CD14-positive monocyte (primary cell): Measurements from ENCODE around the gene AFF2. TPM values are rescaled to one million over a fixed set of nuclear protein-coding genes. Genes with fewer than 3 reads are reported as not detected.

Experiments
- DNase-seq, 3 donors: peaks; one replicate each; pipeline ENCODE4 v3.0.0-alpha.2; 2011 to 2022
- H2AFZ ChIP-seq: 2 replicates; pipeline ENCODE4 v1.6.0; 2012; ENCODE audit warnings: mild to moderate bottlenecking, low read depth, low read length, inconsistent platforms; ENCODE audit not compliant: insufficient read depth, poor library complexity, severe bottlenecking
- H3K27ac ChIP-seq, 2 donors: 1 replicate in 1 of 2; 2 replicates in 1 of 2; pipeline ENCODE4 v1.5.1; 2012 to 2013; ENCODE audit warnings: low read length in 2 of 2, control low read depth in 1 of 2, inconsistent platforms in 1 of 2, low read depth in 1 of 2, mild to moderate bottlenecking in 1 of 2
- H3K27me3 ChIP-seq, 2 donors: one replicate each; pipeline versions ENCODE4 v1.6.0 to v1.6.1; 2011 to 2013; ENCODE audit warnings: low read length in 2 of 2; ENCODE audit not compliant: control insufficient read depth in 2 of 2, insufficient read depth in 2 of 2
- H3K36me3 ChIP-seq, 2 donors: replicated peaks in 1 of 2; 1 replicate in 1 of 2; 2 replicates in 1 of 2; pipeline versions ENCODE4 v1.5.1 to v1.6.1; 2012 to 2013; ENCODE audit warnings: low read length in 2 of 2, control low read depth in 1 of 2, inconsistent platforms in 1 of 2, mild to moderate bottlenecking in 1 of 2; ENCODE audit not compliant: insufficient read depth in 2 of 2, control insufficient read depth in 1 of 2
- H3K4me1 ChIP-seq, 2 donors: 1 replicate in 1 of 2; 2 replicates in 1 of 2; pipeline versions ENCODE4 v1.5.1 to v1.6.1; 2012 to 2013; ENCODE audit warnings: low read length in 2 of 2, control low read depth in 1 of 2, inconsistent platforms in 1 of 2, mild to moderate bottlenecking in 1 of 2, moderate library complexity in 1 of 2; ENCODE audit not compliant: insufficient read depth in 2 of 2, control insufficient read depth in 1 of 2
- H3K4me2 ChIP-seq: replicated peaks from 2 replicates; pipeline ENCODE3; 2012; ENCODE audit warnings: low read length, moderate library complexity, mild to moderate bottlenecking; ENCODE audit not compliant: poor library complexity, severe bottlenecking; ENCODE audit errors: extremely low read depth
- H3K4me3 ChIP-seq, 3 experiments: fragments of 200-600 bp in 1 of 3; sonication (generic) in 1 of 3; replicated peaks in 1 of 3; 1 replicate in 2 of 3; 2 replicates in 1 of 3; pipeline ENCODE4 v1.5.1; 2011 to 2013; ENCODE audit warnings: low read length in 3 of 3, mild to moderate bottlenecking in 3 of 3, control low read depth in 2 of 3, low read depth in 2 of 3, inconsistent platforms in 1 of 3, moderate library complexity in 1 of 3
- H3K79me2 ChIP-seq: 2 replicates; pipeline ENCODE4 v1.6.0; 2012; ENCODE audit warnings: mild to moderate bottlenecking, control low read depth, inconsistent platforms, low read length, moderate library complexity; ENCODE audit not compliant: insufficient read depth
- H3K9ac ChIP-seq: 2 replicates; pipeline ENCODE4 v1.6.0; 2017; ENCODE audit warnings: low read length, mild to moderate bottlenecking; ENCODE audit not compliant: insufficient read depth, poor library complexity, severe bottlenecking
- H3K9me3 ChIP-seq, 2 donors: replicated peaks in 1 of 2; 1 replicate in 1 of 2; 2 replicates in 1 of 2; pipeline versions ENCODE4 v1.5.1 to v1.6.1; 2012 to 2013; ENCODE audit warnings: low read length in 2 of 2, control low read depth in 1 of 2; ENCODE audit not compliant: control insufficient read depth in 1 of 2, insufficient read depth in 1 of 2
- H4K20me1 ChIP-seq: 2 replicates; pipeline ENCODE4 v1.6.0; 2012; ENCODE audit warnings: mild to moderate bottlenecking, low read length, control low read depth, moderate library complexity; ENCODE audit not compliant: insufficient read depth
- H3K27ac Mint-ChIP-seq, 7 donors: one replicate each; pipeline ENCODE4 v1.8.0; 2020; ENCODE audit warnings: mild to moderate bottlenecking in 7 of 7, mixed read lengths in 7 of 7, moderate library complexity in 6 of 7, inconsistent platforms in 2 of 7
- H3K27me3 Mint-ChIP-seq, 3 donors: one replicate each; pipeline ENCODE4 v1.8.0; 2021 to 2022; ENCODE audit warnings: low read depth in 3 of 3, mild to moderate bottlenecking in 3 of 3, mixed read lengths in 3 of 3, moderate library complexity in 3 of 3, inconsistent platforms in 1 of 3
- H3K36me3 Mint-ChIP-seq, 2 donors: one replicate each; pipeline ENCODE4 v1.8.0; 2020; ENCODE audit warnings: mixed read lengths in 2 of 2, inconsistent platforms in 1 of 2, mild to moderate bottlenecking in 1 of 2
- H3K4me1 Mint-ChIP-seq: one replicate; pipeline ENCODE4 v1.8.0; 2020; ENCODE audit warnings: mild to moderate bottlenecking, mixed read lengths
- H3K4me3 Mint-ChIP-seq, 2 donors: one replicate each; pipeline ENCODE4 v1.8.0; 2020; ENCODE audit warnings: mild to moderate bottlenecking in 2 of 2, mixed read lengths in 2 of 2, moderate library complexity in 1 of 2
- H3K9me3 Mint-ChIP-seq, 7 donors: one replicate each; pipeline ENCODE4 v1.8.0; 2020 to 2022; ENCODE audit warnings: mixed read lengths in 7 of 7, mild to moderate bottlenecking in 6 of 7, moderate library complexity in 6 of 7, inconsistent platforms in 2 of 7
- CTCF ChIP-seq: fragments of 200-600 bp; IDR thresholded peaks from one replicate; pipeline ENCODE4 v1.8.0; 2022; ENCODE audit warnings: antibody characterized with exemption, mild to moderate bottlenecking
- WGBS: methylation state at CpG from one replicate; pipeline ENCODE4 v1.1.5; 2013; ENCODE audit warnings: missing lambda C conversion rate; ENCODE audit not compliant: insufficient coverage; 5-methylcytosine and 5-hydroxymethylcytosine counted together
- intact Hi-C, 2 donors: fragments of 100-400 bp; cut with micrococcal nuclease; formaldehyde crosslinking; loops; one replicate each; pipeline versions ENCODE4 v1.15.0 to v1.15.1; 2023
- polyA plus RNA-seq, 3 donors: library from polyadenylated mRNA; depleted of rRNA in 1 of 3; unstranded in 2 of 3; stranded (reverse) in 1 of 3; fragments of 300-500 nt in 2 of 3; fragments of >200 nt in 1 of 3; fragmentation: Illumina TruSeq in 2 of 3; gene quantifications; 1 replicate in 2 of 3; 2 replicates in 1 of 3; pipeline ENCODE4 v1.2.3, GENCODE V29; 2012 to 2021

The AFF2 gene
- polyA plus RNA-seq, 3 donors, result 0.07 to 1.1 (median 0.70) TPM

- no peak for DNase-seq
- Mint-ChIP-seq H3K4me3 (no peak overlapping the region), H3K27me3 (no peaks in the 10 kb centered on the region), H3K9me3 (no peaks in the 10 kb centered on the region), H3K27ac (no peak overlapping the region), H3K36me3 (peaks cover 0 to 3% of the 10 kb centered on the region in 2 donors), H3K4me1 (peaks cover 3% of the 10 kb centered on the region)
- WGBS, result 100% methylated on average over 2 of the region's 5 CpGs
- Histone ChIP-seq H3K9me3 (no peaks in the 10 kb centered on the region), H3K79me2 (no peaks in the 10 kb centered on the region), H3K9ac (no peak overlapping the region), H3K36me3 (no peaks in the 10 kb centered on the region), H3K4me1 (no peaks in the 10 kb centered on the region), H3K27me3 (no peaks in the 10 kb centered on the region), H2AFZ (no peak overlapping the region), H3K4me2 (no peak overlapping the region), H4K20me1 (no peaks in the 10 kb centered on the region), H3K4me3 (no peak overlapping the region), H3K27ac (no peak overlapping the region)
- intact Hi-C loops, result no loop called here
- TF ChIP-seq CTCF, result no peak
Measured at GRCh38 chrX:148522006-148522405, 21.6 kb downstream of the AFF2 start.

DNA sequence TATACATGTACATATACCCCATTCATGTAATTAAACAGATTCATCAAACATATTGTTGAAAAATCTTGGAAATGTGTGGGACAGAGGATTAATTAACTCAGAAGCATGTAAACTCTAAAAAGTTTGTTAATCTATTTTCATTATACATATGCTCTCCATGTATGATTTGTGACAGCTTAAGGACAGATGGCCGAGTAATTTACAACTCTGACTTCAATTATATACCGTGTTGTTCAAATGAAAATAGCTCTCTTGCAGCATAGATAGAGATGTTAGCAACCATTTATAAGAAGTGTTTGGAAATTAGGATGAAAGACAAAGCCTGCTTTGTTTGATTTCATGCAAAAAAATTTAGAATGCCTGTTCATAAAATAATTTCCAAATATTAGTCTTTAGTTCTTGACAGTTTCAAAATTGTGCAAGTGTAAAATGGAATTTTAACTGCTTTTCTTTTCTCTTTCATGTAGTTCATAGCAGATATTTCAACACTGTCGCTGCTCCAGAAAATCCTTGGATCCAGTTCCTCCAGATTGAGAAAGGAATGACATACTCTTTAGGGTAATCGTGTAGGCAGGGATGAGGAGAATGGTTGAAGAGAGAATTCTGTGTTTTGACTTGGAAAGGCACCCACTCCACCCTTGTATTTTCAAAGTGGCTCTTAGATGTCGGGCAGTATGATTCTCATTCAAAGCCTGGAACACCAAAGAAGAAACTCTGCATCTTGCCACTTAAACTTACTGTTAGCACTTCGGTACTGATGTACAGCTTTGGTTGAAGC lies 23.1 kb downstream of the AFF2 start:
- no peak overlapping the region for H3K4me3 Mint-ChIP-seq
- H3K27ac Mint-ChIP-seq, result no peak overlapping the region
- H3K36me3 Mint-ChIP-seq, result peaks cover 0 to 3% of the 10 kb centered on the region in 2 donors
- H3K4me3 ChIP-seq, result no peak overlapping the region
- no peaks in the 10 kb centered on the region for H3K27me3 Mint-ChIP-seq
- H4K20me1 ChIP-seq, result no peaks in the 10 kb centered on the region
- no peak overlapping the region for H3K27ac ChIP-seq
- H3K9me3 Mint-ChIP-seq, result no peaks in the 10 kb centered on the region
- intact Hi-C loops, result no loop called here
- H3K4me1 Mint-ChIP-seq, result no peaks in the 10 kb centered on the region
- no peaks in the 10 kb centered on the region for H3K4me1 ChIP-seq
- no peaks in the 10 kb centered on the region for H3K36me3 ChIP-seq
- no peaks in the 10 kb centered on the region for H3K27me3 ChIP-seq
- no peaks in the 10 kb centered on the region for H3K9me3 ChIP-seq
- no peak for DNase-seq
- no peak for TF ChIP-seq CTCF
- H3K79me2 ChIP-seq, result no peaks in the 10 kb centered on the region
- H3K9ac ChIP-seq, result no peak overlapping the region
- WGBS, result 100% methylated on average over 1 of the region's 6 CpGs
- no peak overlapping the region for H2AFZ ChIP-seq
- H3K4me2 ChIP-seq, result no peak overlapping the region
